T-helper 1 cell treated with Interleukin-12 subunit alpha and Interleukin-12 subunit beta and Interleukin-4 antibody, amounts not matched to agents 30 ng/mL and 1 ng/mL, for 36 hours (primary cell): ENCODE results near the gene SLCO2B1. TPM values are rescaled to one million over a fixed set of nuclear protein-coding genes. Genes with fewer than 3 reads are reported as not detected.
"Not testable (repeated sequence)": the region's sequence is repeated elsewhere in the genome, so short reads cannot be mapped to it uniquely, and the experiment has no call there.

ENCODE experiments used
- intact Hi-C: fragments of 100-400 bp; cut with micrococcal nuclease; formaldehyde crosslinking; loops from one replicate; pipeline ENCODE4 v1.15.1; 2024
- total RNA-seq: library from RNA; stranded (reverse); gene quantifications from 2 replicates; pipeline ENCODE4 v1.2.3, GENCODE V29; 2022

SLCO2B1 gene
- total RNA-seq = 0.27 and 0.47 TPM in 2 replicates

GRCh38 chr11:75150879-75151278 lies at the start of gene SLCO2B1:
Gene SLCO2B1 (plus strand): TSS chr11:75151107. CDS start chr11:75151382, 275 bp downstream.
- intact Hi-C loops = no loop called here

GRCh38 chr11:75101424-75102128 lies 49.3 kb upstream of the SLCO2B1 start:
- intact Hi-C loops = no loop called here

- intact Hi-C loops = no loop called here
Measured at GRCh38 chr11:75103380-75104026, 47.4 kb upstream of the SLCO2B1 start.

GRCh38 chr11:75105462-75105925 lies 45.4 kb upstream of the SLCO2B1 start:
- intact Hi-C loops = no loop called here

- intact Hi-C loops = not testable (repeated sequence)
Measured at GRCh38 chr11:75105967-75106681, 44.8 kb upstream of the SLCO2B1 start.

- intact Hi-C loops = no loop called here
Measured at GRCh38 chr11:75107187-75107586, 43.7 kb upstream of the SLCO2B1 start.

- intact Hi-C loops = no loop called here
Measured at GRCh38 chr11:75112200-75112599, 38.7 kb upstream of the SLCO2B1 start.

GRCh38 chr11:75113030-75113429 lies 37.9 kb upstream of the SLCO2B1 start:
- intact Hi-C loops = no loop called here

GRCh38 chr11:75114465-75114864 lies 36.4 kb upstream of the SLCO2B1 start:
- intact Hi-C loops = no loop called here

- intact Hi-C loops = no loop called here
Measured at GRCh38 chr11:75118577-75118976, 32.3 kb upstream of the SLCO2B1 start.

- intact Hi-C loops = no loop called here
Measured at GRCh38 chr11:75126564-75126963, 24.3 kb upstream of the SLCO2B1 start.

GRCh38 chr11:75132080-75132479 lies 18.8 kb upstream of the SLCO2B1 start:
- intact Hi-C loops = no loop called here

- intact Hi-C loops = no loop called here
Measured at GRCh38 chr11:75133976-75134375, 16.9 kb upstream of the SLCO2B1 start.

GRCh38 chr11:75135021-75135650 lies 15.8 kb upstream of the SLCO2B1 start:
- intact Hi-C loops = no loop called here

GRCh38 chr11:75135651-75136050 lies 15.3 kb upstream of the SLCO2B1 start:
- intact Hi-C loops = no loop called here

- intact Hi-C loops = loop anchor here (1.0 to 5.0 kb wide), 4 partner anchors 65 to 242 kb away; no protein-coding TSS in a partner anchor
Measured at GRCh38 chr11:75140269-75141138, 10.4 kb upstream of the SLCO2B1 start.

GRCh38 chr11:75141166-75141565 lies 9.7 kb upstream of the SLCO2B1 start:
- intact Hi-C loops = loop anchor here (2.0 to 5.0 kb wide), 2 partner anchors 118 to 241 kb away; no protein-coding TSS in a partner anchor

GRCh38 chr11:75142714-75143419 lies 8.0 kb upstream of the SLCO2B1 start:
- intact Hi-C loops = loop anchor here (1.0 to 5.0 kb wide), 6 partner anchors 32 to 239 kb away; partner anchors contain the start of genes SPCS2 and XRRA1

GRCh38 chr11:75143420-75143731 lies 7.5 kb upstream of the SLCO2B1 start:
- intact Hi-C loops = loop anchor here (1.0 to 5.0 kb wide), 6 partner anchors 31 to 239 kb away; partner anchors contain the start of genes SPCS2 and XRRA1

- intact Hi-C loops = loop anchor here (1.0 to 5.0 kb wide), 3 partner anchors 61 to 238 kb away; no protein-coding TSS in a partner anchor
Measured at GRCh38 chr11:75144716-75145014, 6.2 kb upstream of the SLCO2B1 start.
